ENCODE results near the gene ADGRF5. TPM values are rescaled to one million over a fixed set of nuclear protein-coding genes. Genes with fewer than 3 reads are reported as not detected.

ADGRF5 gene
- total RNA-seq, 1 donor from 2014 or later, result 0.37 TPM

DNA sequence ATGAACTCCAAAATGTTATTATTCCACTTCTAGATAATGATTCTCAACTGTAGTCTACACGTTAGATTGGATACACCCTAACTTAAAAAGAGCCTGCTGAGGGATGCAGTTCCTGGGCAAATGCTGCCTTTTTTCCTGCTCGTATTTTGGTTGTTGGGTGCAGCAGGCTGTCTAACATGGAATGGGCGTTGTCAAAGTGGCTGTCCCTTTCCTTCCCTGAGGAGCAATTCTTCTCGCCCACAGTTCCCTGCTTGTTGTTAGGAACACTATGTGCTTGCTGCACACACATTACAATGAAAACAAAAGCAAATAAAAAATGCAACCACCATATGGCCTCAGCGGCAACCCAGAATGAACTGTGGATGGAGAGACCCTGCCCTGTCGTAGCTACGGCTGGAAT, 1.7 kb upstream of the ADGRF5 start:
- H3K4me1 Mint-ChIP-seq (ENCODE audit: low read depth, unreplicated experiment), result peaks cover 5% of the 10 kb centered on the region
- no peaks in the 10 kb centered on the region for H3K36me3 Mint-ChIP-seq (ENCODE audit: unreplicated experiment)
- H3K27me3 Mint-ChIP-seq (ENCODE audit: unreplicated experiment), result no peaks in the 10 kb centered on the region
- no peak overlapping the region for H3K27ac Mint-ChIP-seq (ENCODE audit: unreplicated experiment)
- no peak overlapping the region for H3K4me3 Mint-ChIP-seq (ENCODE audit: unreplicated experiment)
- peaks cover 2% of the 10 kb centered on the region for H3K9me3 Mint-ChIP-seq (ENCODE audit: unreplicated experiment)
- TF ChIP-seq, protein P1, sequence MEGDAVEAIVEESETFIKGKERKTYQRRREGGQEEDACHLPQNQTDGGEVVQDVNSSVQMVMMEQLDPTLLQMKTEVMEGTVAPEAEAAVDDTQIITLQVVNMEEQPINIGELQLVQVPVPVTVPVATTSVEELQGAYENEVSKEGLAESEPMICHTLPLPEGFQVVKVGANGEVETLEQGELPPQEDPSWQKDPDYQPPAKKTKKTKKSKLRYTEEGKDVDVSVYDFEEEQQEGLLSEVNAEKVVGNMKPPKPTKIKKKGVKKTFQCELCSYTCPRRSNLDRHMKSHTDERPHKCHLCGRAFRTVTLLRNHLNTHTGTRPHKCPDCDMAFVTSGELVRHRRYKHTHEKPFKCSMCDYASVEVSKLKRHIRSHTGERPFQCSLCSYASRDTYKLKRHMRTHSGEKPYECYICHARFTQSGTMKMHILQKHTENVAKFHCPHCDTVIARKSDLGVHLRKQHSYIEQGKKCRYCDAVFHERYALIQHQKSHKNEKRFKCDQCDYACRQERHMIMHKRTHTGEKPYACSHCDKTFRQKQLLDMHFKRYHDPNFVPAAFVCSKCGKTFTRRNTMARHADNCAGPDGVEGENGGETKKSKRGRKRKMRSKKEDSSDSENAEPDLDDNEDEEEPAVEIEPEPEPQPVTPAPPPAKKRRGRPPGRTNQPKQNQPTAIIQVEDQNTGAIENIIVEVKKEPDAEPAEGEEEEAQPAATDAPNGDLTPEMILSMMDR (IDR thresholded peaks at IDR 0.05; ENCODE audit: partially characterized antibody, unreplicated experiment), result no peak
- no peak for DNase-seq

DNA sequence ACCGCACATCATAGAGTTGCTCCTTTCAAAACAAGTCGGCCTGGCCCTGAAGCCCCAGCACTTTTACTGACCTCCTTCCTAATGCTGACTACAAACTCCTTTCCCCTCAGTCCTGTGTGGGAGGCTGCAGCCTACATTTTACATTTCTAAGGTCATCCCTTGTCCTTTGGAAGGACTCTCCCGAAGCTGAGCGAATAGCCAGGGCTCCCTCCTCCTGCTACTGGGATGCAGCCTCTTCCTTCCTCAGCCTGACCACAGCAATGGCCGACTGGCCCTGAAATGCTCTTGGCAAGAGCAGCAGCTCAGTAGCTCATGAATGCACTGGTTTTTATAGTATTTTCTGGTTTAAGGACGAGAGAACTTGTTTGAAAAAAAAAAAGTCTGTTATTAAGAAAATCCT, 679 bp downstream of the ADGRF5 start:
- no peak for DNase-seq
- TF ChIP-seq, protein P1 (IDR thresholded peaks at IDR 0.05; ENCODE audit: partially characterized antibody, unreplicated experiment), result no peak
- Mint-ChIP-seq H3K9me3 (ENCODE audit: unreplicated experiment) (peaks cover 2% of the 10 kb centered on the region), H3K4me1 (ENCODE audit: low read depth, unreplicated experiment) (peaks cover 26% of the 10 kb centered on the region), H3K27me3 (ENCODE audit: unreplicated experiment) (no peaks in the 10 kb centered on the region), H3K4me3 (ENCODE audit: unreplicated experiment) (no peak overlapping the region), H3K27ac (ENCODE audit: unreplicated experiment) (no peak overlapping the region), H3K36me3 (ENCODE audit: unreplicated experiment) (no peaks in the 10 kb centered on the region)

GRCh38 chr6:46918806-46919205, 2.9 kb downstream of the ADGRF5 start:
- no peak for DNase-seq
- Mint-ChIP-seq H3K4me1 (ENCODE audit: low read depth, unreplicated experiment) (peaks cover 32% of the 10 kb centered on the region), H3K27ac (ENCODE audit: unreplicated experiment) (peak overlapping the region; percentile 82), H3K4me3 (ENCODE audit: unreplicated experiment) (no peak overlapping the region), H3K36me3 (ENCODE audit: unreplicated experiment) (no peaks in the 10 kb centered on the region), H3K27me3 (ENCODE audit: unreplicated experiment) (no peaks in the 10 kb centered on the region), H3K9me3 (ENCODE audit: unreplicated experiment) (no peaks in the 10 kb centered on the region)
- TF ChIP-seq, protein P1 (IDR thresholded peaks at IDR 0.05; ENCODE audit: partially characterized antibody, unreplicated experiment), result no peak

GRCh38 chr6:46917002-46917545, 4.7 kb downstream of the ADGRF5 start:
- DNase-seq, result no peak
- no peaks in the 10 kb centered on the region for H3K36me3 Mint-ChIP-seq (ENCODE audit: unreplicated experiment)
- H3K4me1 Mint-ChIP-seq (ENCODE audit: low read depth, unreplicated experiment), result peaks cover 32% of the 10 kb centered on the region
- TF ChIP-seq, protein P1 (IDR thresholded peaks at IDR 0.05; ENCODE audit: partially characterized antibody, unreplicated experiment), result no peak
- H3K27ac Mint-ChIP-seq (ENCODE audit: unreplicated experiment), result peak overlapping the region; percentile 82
- H3K9me3 Mint-ChIP-seq (ENCODE audit: unreplicated experiment), result no peaks in the 10 kb centered on the region
- H3K27me3 Mint-ChIP-seq (ENCODE audit: unreplicated experiment), result peaks cover 1% of the 10 kb centered on the region
- H3K4me3 Mint-ChIP-seq (ENCODE audit: unreplicated experiment), result peak overlapping the region; percentile 36

DNA sequence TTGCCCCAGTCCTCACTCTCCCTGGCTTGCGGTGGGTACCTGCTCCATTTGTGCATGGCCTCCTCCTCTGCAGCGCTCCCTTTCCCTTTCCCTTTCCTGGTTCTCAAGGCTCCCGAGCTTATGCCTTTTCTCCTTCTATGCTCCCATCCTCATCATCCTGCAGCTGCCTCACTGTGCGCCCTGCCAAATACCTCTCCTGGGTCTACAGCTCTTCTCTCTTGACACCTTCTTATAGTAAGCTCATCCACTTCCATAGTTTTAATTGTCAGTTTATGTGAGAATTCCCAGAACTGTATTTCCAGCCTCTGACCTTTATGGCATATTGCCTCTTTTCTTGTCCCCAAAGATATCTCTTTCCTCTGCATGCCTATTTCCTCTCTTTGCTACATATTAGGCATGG, 5.9 kb downstream of the ADGRF5 start:
- DNase-seq, result no peak
- H3K4me3 Mint-ChIP-seq (ENCODE audit: unreplicated experiment), result no peak overlapping the region
- peaks cover 1% of the 10 kb centered on the region for H3K27me3 Mint-ChIP-seq (ENCODE audit: unreplicated experiment)
- H3K9me3 Mint-ChIP-seq (ENCODE audit: unreplicated experiment), result no peaks in the 10 kb centered on the region
- no peak overlapping the region for H3K27ac Mint-ChIP-seq (ENCODE audit: unreplicated experiment)
- no peaks in the 10 kb centered on the region for H3K36me3 Mint-ChIP-seq (ENCODE audit: unreplicated experiment)
- TF ChIP-seq, protein P1 (IDR thresholded peaks at IDR 0.05; ENCODE audit: partially characterized antibody, unreplicated experiment), result no peak
- H3K4me1 Mint-ChIP-seq (ENCODE audit: low read depth, unreplicated experiment), result peaks cover 32% of the 10 kb centered on the region

Measured in glutamatergic neuron (in vitro differentiated cells).